ENCODE data around the gene MMP23B.
"Not testable (repeated sequence)": the region's sequence is repeated elsewhere in the genome, so short reads cannot be mapped to it uniquely, and the experiment has no call there.

Gene MMP23B

GRCh38 chr1:1627261-1627828 lies 4.6 kb upstream of the MMP23B start:
- Histone ChIP-seq H3K79me2 (ENCODE audit: control insufficient read depth, insufficient read depth, low read length, unreplicated experiment) (no peaks in the 10 kb centered on the region), H2AFZ (ENCODE audit: low read length, unreplicated experiment) (no peak overlapping the region), H3K27ac (ENCODE audit: low read depth, low read length) (no peak overlapping the region), H3K27me3 (ENCODE audit: insufficient read depth, low read length) (peaks cover 7% of the 10 kb centered on the region; the same call in 1 of the 2 replicates), H3K4me3 (ENCODE audit: low read depth, low read length) (no peak overlapping the region), H3K36me3 (ENCODE audit: insufficient read depth, low read length) (no peaks in the 10 kb centered on the region), H3K4me1 (ENCODE audit: control insufficient read depth, insufficient read depth, low read length, unreplicated experiment) (no peaks in the 10 kb centered on the region)

- Histone ChIP-seq H3K27ac (ENCODE audit: low read depth, low read length) (no peak overlapping the region), H3K79me2 (ENCODE audit: control insufficient read depth, insufficient read depth, low read length, unreplicated experiment) (no peaks in the 10 kb centered on the region), H2AFZ (ENCODE audit: low read length, unreplicated experiment) (no peak overlapping the region), H3K4me3 (ENCODE audit: low read depth, low read length) (no peak overlapping the region), H3K4me1 (ENCODE audit: control insufficient read depth, insufficient read depth, low read length, unreplicated experiment) (no peaks in the 10 kb centered on the region), H3K36me3 (ENCODE audit: insufficient read depth, low read length) (no peaks in the 10 kb centered on the region), H3K27me3 (ENCODE audit: insufficient read depth, low read length) (peaks cover 7% of the 10 kb centered on the region; the same call in 1 of the 2 replicates)
Measured at GRCh38 chr1:1627829-1628753, 3.9 kb upstream of the MMP23B start.

- no peak overlapping the region for H3K27ac ChIP-seq (ENCODE audit: low read depth, low read length)
- no peaks in the 10 kb centered on the region for H3K36me3 ChIP-seq (ENCODE audit: insufficient read depth, low read length)
- no peaks in the 10 kb centered on the region for H3K4me1 ChIP-seq (ENCODE audit: control insufficient read depth, insufficient read depth, low read length, unreplicated experiment)
- no peak overlapping the region for H3K4me3 ChIP-seq (ENCODE audit: low read depth, low read length)
- peaks cover 7% of the 10 kb centered on the region; the same call in 1 of the 2 replicates for H3K27me3 ChIP-seq (ENCODE audit: insufficient read depth, low read length)
- H2AFZ ChIP-seq (ENCODE audit: low read length, unreplicated experiment) = no peak overlapping the region
- no peaks in the 10 kb centered on the region for H3K79me2 ChIP-seq (ENCODE audit: control insufficient read depth, insufficient read depth, low read length, unreplicated experiment)
Measured at GRCh38 chr1:1628754-1629429, 3.1 kb upstream of the MMP23B start.

GRCh38 chr1:1629430-1630190 lies 2.4 kb upstream of the MMP23B start:
- Histone ChIP-seq H3K27ac (ENCODE audit: low read depth, low read length) (no peak overlapping the region), H3K4me3 (ENCODE audit: low read depth, low read length) (no peak overlapping the region)

GRCh38 chr1:1630191-1630964 lies 1.6 kb upstream of the MMP23B start:
- Histone ChIP-seq H3K79me2 (ENCODE audit: control insufficient read depth, insufficient read depth, low read length, unreplicated experiment) (no peaks in the 10 kb centered on the region), H3K27ac (ENCODE audit: low read depth, low read length) (no peak overlapping the region), H3K4me1 (ENCODE audit: control insufficient read depth, insufficient read depth, low read length, unreplicated experiment) (no peaks in the 10 kb centered on the region), H2AFZ (ENCODE audit: low read length, unreplicated experiment) (no peak overlapping the region), H3K36me3 (ENCODE audit: insufficient read depth, low read length) (no peaks in the 10 kb centered on the region), H3K4me3 (ENCODE audit: low read depth, low read length) (no peak overlapping the region), H3K27me3 (ENCODE audit: insufficient read depth, low read length) (peaks cover 7% of the 10 kb centered on the region; the same call in 1 of the 2 replicates)

More at GRCh38 chr1:1629430-1630190, 2.4 kb upstream of the MMP23B start:
- Histone ChIP-seq H3K79me2 (ENCODE audit: control insufficient read depth, insufficient read depth, low read length, unreplicated experiment) (no peaks in the 10 kb centered on the region), H3K27me3 (ENCODE audit: insufficient read depth, low read length) (peaks cover 7% of the 10 kb centered on the region; the same call in 1 of the 2 replicates), H3K4me1 (ENCODE audit: control insufficient read depth, insufficient read depth, low read length, unreplicated experiment) (no peaks in the 10 kb centered on the region), H2AFZ (ENCODE audit: low read length, unreplicated experiment) (no peak overlapping the region), H3K36me3 (ENCODE audit: insufficient read depth, low read length) (no peaks in the 10 kb centered on the region)

GRCh38 chr1:1630965-1631781 lies 800 bp upstream of the MMP23B start:
- peaks cover 7% of the 10 kb centered on the region; the same call in 1 of the 2 replicates for H3K27me3 ChIP-seq (ENCODE audit: insufficient read depth, low read length)
- no peak overlapping the region for H3K4me3 ChIP-seq (ENCODE audit: low read depth, low read length)
- no peaks in the 10 kb centered on the region for H3K79me2 ChIP-seq (ENCODE audit: control insufficient read depth, insufficient read depth, low read length, unreplicated experiment)
- H2AFZ ChIP-seq (ENCODE audit: low read length, unreplicated experiment) = no peak overlapping the region
- H3K36me3 ChIP-seq (ENCODE audit: insufficient read depth, low read length) = no peaks in the 10 kb centered on the region
- H3K27ac ChIP-seq (ENCODE audit: low read depth, low read length) = no peak overlapping the region
- no peaks in the 10 kb centered on the region for H3K4me1 ChIP-seq (ENCODE audit: control insufficient read depth, insufficient read depth, low read length, unreplicated experiment)

GRCh38 chr1:1633409-1633808 lies 1.4 kb downstream of the MMP23B start:
- H3K36me3 ChIP-seq (ENCODE audit: insufficient read depth, low read length); H3K4me3 ChIP-seq (ENCODE audit: low read depth, low read length); H3K4me1 ChIP-seq (ENCODE audit: control insufficient read depth, insufficient read depth, low read length, unreplicated experiment); H3K27ac ChIP-seq (ENCODE audit: low read depth, low read length); H3K27me3 ChIP-seq (ENCODE audit: insufficient read depth, low read length); H3K79me2 ChIP-seq (ENCODE audit: control insufficient read depth, insufficient read depth, low read length, unreplicated experiment); H2AFZ ChIP-seq (ENCODE audit: low read length, unreplicated experiment): not testable (repeated sequence)

- H3K36me3 ChIP-seq (ENCODE audit: insufficient read depth, low read length); H3K27ac ChIP-seq (ENCODE audit: low read depth, low read length); H3K4me1 ChIP-seq (ENCODE audit: control insufficient read depth, insufficient read depth, low read length, unreplicated experiment); H2AFZ ChIP-seq (ENCODE audit: low read length, unreplicated experiment); H3K79me2 ChIP-seq (ENCODE audit: control insufficient read depth, insufficient read depth, low read length, unreplicated experiment); H3K27me3 ChIP-seq (ENCODE audit: insufficient read depth, low read length); H3K4me3 ChIP-seq (ENCODE audit: low read depth, low read length): not testable (repeated sequence)
Measured at GRCh38 chr1:1634613-1635012, 2.6 kb downstream of the MMP23B start.

GRCh38 chr1:1636621-1637478 lies 4.9 kb downstream of the MMP23B start:
- H2AFZ ChIP-seq (ENCODE audit: low read length, unreplicated experiment); H3K4me1 ChIP-seq (ENCODE audit: control insufficient read depth, insufficient read depth, low read length, unreplicated experiment); H3K4me3 ChIP-seq (ENCODE audit: low read depth, low read length); H3K79me2 ChIP-seq (ENCODE audit: control insufficient read depth, insufficient read depth, low read length, unreplicated experiment); H3K27me3 ChIP-seq (ENCODE audit: insufficient read depth, low read length); H3K36me3 ChIP-seq (ENCODE audit: insufficient read depth, low read length); H3K27ac ChIP-seq (ENCODE audit: low read depth, low read length): not testable (repeated sequence)

Data from ACC112 (cell line).